Measurements from ENCODE around the gene GLIPR1.

DNA sequence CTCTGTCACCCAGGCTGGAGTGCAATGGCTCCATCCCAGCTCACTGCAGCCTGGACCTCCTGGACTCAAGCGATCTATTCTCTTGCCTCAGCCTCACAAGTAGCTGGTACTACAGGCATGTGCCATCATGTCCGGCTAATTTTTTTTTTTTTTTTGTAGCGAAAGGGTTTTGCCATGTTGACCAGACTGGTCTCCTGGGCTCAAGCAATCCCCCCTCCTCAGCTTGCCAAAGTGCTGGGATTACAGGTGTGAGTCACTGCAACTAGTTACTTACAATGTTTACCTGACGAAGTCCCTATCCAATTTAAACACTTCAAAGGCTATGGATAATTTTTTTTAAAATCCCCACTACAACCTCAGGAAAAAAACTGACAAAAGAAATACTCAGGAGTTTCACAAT, 29.1 kb downstream of the GLIPR1 start:
- no peak for TF ChIP-seq EZH2 (IDR thresholded peaks at IDR 0.05; ENCODE audit: borderline replicate concordance, insufficient read depth, low read length, poor library complexity, severe bottlenecking)
- no peak for TF ChIP-seq CTCF (IDR thresholded peaks at IDR 0.05; ENCODE audit: poor library complexity, severe bottlenecking)
- TF ChIP-seq, protein P1, sequence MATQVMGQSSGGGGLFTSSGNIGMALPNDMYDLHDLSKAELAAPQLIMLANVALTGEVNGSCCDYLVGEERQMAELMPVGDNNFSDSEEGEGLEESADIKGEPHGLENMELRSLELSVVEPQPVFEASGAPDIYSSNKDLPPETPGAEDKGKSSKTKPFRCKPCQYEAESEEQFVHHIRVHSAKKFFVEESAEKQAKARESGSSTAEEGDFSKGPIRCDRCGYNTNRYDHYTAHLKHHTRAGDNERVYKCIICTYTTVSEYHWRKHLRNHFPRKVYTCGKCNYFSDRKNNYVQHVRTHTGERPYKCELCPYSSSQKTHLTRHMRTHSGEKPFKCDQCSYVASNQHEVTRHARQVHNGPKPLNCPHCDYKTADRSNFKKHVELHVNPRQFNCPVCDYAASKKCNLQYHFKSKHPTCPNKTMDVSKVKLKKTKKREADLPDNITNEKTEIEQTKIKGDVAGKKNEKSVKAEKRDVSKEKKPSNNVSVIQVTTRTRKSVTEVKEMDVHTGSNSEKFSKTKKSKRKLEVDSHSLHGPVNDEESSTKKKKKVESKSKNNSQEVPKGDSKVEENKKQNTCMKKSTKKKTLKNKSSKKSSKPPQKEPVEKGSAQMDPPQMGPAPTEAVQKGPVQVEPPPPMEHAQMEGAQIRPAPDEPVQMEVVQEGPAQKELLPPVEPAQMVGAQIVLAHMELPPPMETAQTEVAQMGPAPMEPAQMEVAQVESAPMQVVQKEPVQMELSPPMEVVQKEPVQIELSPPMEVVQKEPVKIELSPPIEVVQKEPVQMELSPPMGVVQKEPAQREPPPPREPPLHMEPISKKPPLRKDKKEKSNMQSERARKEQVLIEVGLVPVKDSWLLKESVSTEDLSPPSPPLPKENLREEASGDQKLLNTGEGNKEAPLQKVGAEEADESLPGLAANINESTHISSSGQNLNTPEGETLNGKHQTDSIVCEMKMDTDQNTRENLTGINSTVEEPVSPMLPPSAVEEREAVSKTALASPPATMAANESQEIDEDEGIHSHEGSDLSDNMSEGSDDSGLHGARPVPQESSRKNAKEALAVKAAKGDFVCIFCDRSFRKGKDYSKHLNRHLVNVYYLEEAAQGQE (IDR thresholded peaks at IDR 0.05; ENCODE audit: borderline replicate concordance): no peak
- TF ChIP-seq TAF1 (IDR thresholded peaks at IDR 0.05; ENCODE audit: low read depth): no peak
- TF ChIP-seq POLR2AphosphoS5 (IDR thresholded peaks at IDR 0.05): no peak
- no peak for TF ChIP-seq EP300 (conservative IDR thresholded peaks at IDR 0.05; ENCODE audit: poor library complexity, severe bottlenecking)
- TF ChIP-seq RAD21 (conservative IDR thresholded peaks at IDR 0.05): no peak
